SK-N-SH (cell line): ENCODE measurements around the gene PRXL2B. TPM values are rescaled to one million over a fixed set of nuclear protein-coding genes. Genes with fewer than 3 reads are reported as not detected.

Source experiments
- CTCF ChIA-PET: fragments of 300-600, 350-600 bp; formaldehyde crosslinking; extraction: SDS; loops from one replicate; lab custom pipeline; 2021; lab: Yijun Ruan, JAX
- POLR2A ChIA-PET: fragments of 350-600 bp; sonication (Branson Sonifier 250); formaldehyde crosslinking; extraction: SDS; loops from one replicate; lab custom pipeline; 2020; ENCODE audit warnings: antibody characterized with exemption, inconsistent platforms; lab: Yijun Ruan, JAX
- DNase-seq: peaks from one replicate; pipeline ENCODE4 v3.0.0; 2012
- H2AFZ ChIP-seq: fragments of 200-600 bp; sonication (generic); 2 replicates; pipeline ENCODE4 v1.8.1; 2016; ENCODE audit warnings: antibody characterized with exemption, mild to moderate bottlenecking, low read depth
- H3F3A ChIP-seq: fragments of 200-600 bp; sonication (generic); replicated peaks from 2 replicates; pipeline ENCODE3; 2016; ENCODE audit warnings: antibody characterized with exemption, mild to moderate bottlenecking; ENCODE audit not compliant: insufficient read depth
- H3K27ac ChIP-seq, 2 experiments: fragments of 200-500 bp in 1 of 2; fragments of 200-600 bp in 1 of 2; sonication (Bioruptor generic) in 1 of 2; sonication (generic), shearing (Covaris generic) in 1 of 2; 2 replicates each; pipeline versions ENCODE4 v1.5.1 to v1.6.1; 2014 to 2016; ENCODE audit warnings: low read depth in 2 of 2, inconsistent platforms in 1 of 2, low read length in 1 of 2, mild to moderate bottlenecking in 1 of 2, mixed read lengths in 1 of 2
- H3K27me3 ChIP-seq: fragments of 200-600 bp; sonication (generic), shearing (Covaris generic); 2 replicates; pipeline ENCODE4 v1.6.1; 2016; ENCODE audit warnings: mixed run types; ENCODE audit not compliant: insufficient read depth
- H3K36me3 ChIP-seq, 2 experiments: fragments of 200-500 bp in 1 of 2; fragments of 200-600 bp in 1 of 2; sonication (Bioruptor generic) in 1 of 2; sonication (generic) in 1 of 2; replicated peaks in 1 of 2; 2 replicates each; pipeline versions ENCODE3 to v1.5.1; 2014 to 2016; ENCODE audit warnings: low read length in 1 of 2, mild to moderate bottlenecking in 1 of 2; ENCODE audit not compliant: insufficient read depth in 2 of 2, control insufficient read depth in 1 of 2
- H3K4me1 ChIP-seq, 2 experiments: fragments of 200-500 bp in 1 of 2; fragments of 200-600 bp in 1 of 2; sonication (Bioruptor generic) in 1 of 2; sonication (generic), shearing (Covaris generic) in 1 of 2; 2 replicates each; pipeline versions ENCODE4 v1.5.1 to v1.6.1; 2014 to 2016; ENCODE audit warnings: low read depth in 1 of 2, low read length in 1 of 2, mixed run types in 1 of 2; ENCODE audit not compliant: insufficient read depth in 2 of 2, control insufficient read depth in 1 of 2
- H3K4me2 ChIP-seq: fragments of 200-600 bp; sonication (generic), shearing (Covaris generic); 2 replicates; pipeline ENCODE4 v1.6.1; 2017; ENCODE audit warnings: mixed run types
- H3K4me3 ChIP-seq, 2 experiments: fragments of 200-500 bp in 1 of 2; fragments of 200-600 bp in 1 of 2; sonication (Bioruptor generic) in 1 of 2; sonication (generic), shearing (Covaris generic) in 1 of 2; 2 replicates each; pipeline versions ENCODE4 v1.5.1 to v1.8.1; 2014 to 2016; ENCODE audit warnings: low read depth in 2 of 2, inconsistent platforms in 1 of 2, low read length in 1 of 2, mild to moderate bottlenecking in 1 of 2, mixed read lengths in 1 of 2, moderate library complexity in 1 of 2
- H3K79me2 ChIP-seq: fragments of 200-600 bp; sonication (generic); 2 replicates; pipeline ENCODE4 v1.8.1; 2017; ENCODE audit warnings: mild to moderate bottlenecking; ENCODE audit not compliant: insufficient read depth
- H3K9ac ChIP-seq: fragments of 200-600 bp; sonication (generic); 2 replicates; pipeline ENCODE4 v1.6.1; 2017; ENCODE audit warnings: mixed run types
- H3K9me2 ChIP-seq: fragments of 200-600 bp; sonication (generic); 2 replicates; pipeline ENCODE4 v1.6.1; 2017; ENCODE audit warnings: mixed run types
- H3K9me3 ChIP-seq: fragments of 200-600 bp; sonication (generic); 2 replicates; pipeline ENCODE4 v1.6.1; 2017; ENCODE audit warnings: mixed run types, mild to moderate bottlenecking, moderate library complexity
- H4K20me1 ChIP-seq: fragments of 200-600 bp; sonication (generic); 2 replicates; pipeline ENCODE4 v1.6.1; 2017; ENCODE audit warnings: mild to moderate bottlenecking, mixed run types; ENCODE audit not compliant: insufficient read depth
- EZH2phosphoT487 ChIP-seq: fragments of 200-600 bp; sonication (generic); IDR thresholded peaks from 2 replicates; pipeline ENCODE4 v1.6.1; 2017; ENCODE audit warnings: low read depth, mixed run types, mild to moderate bottlenecking, antibody characterized with exemption, moderate library complexity, borderline replicate concordance
- FOSL2 ChIP-seq: IDR thresholded peaks from 2 replicates; pipeline ENCODE4 v1.4.0; 2012; ENCODE audit warnings: low read depth, mild to moderate bottlenecking, moderate library complexity, borderline replicate concordance
- FOXJ3 ChIP-seq: sonication (generic); formaldehyde crosslinking; IDR thresholded peaks from 2 replicates; pipeline ENCODE4 v1.5.1; 2020; ENCODE audit warnings: mild to moderate bottlenecking, missing genetic modification reagents
- FOXM1 ChIP-seq: IDR thresholded peaks from 2 replicates; pipeline ENCODE4 v1.4.0; 2012; ENCODE audit warnings: low read depth, mild to moderate bottlenecking
- JUND ChIP-seq: IDR thresholded peaks from 2 replicates; pipeline ENCODE4 v1.4.0; 2012
- MEF2A ChIP-seq: IDR thresholded peaks from 2 replicates; pipeline ENCODE4 v1.4.0; 2012; ENCODE audit warnings: low read depth, borderline replicate concordance
- MXI1 ChIP-seq: IDR thresholded peaks from 2 replicates; pipeline ENCODE4 v1.6.1; 2012; ENCODE audit warnings: mild to moderate bottlenecking, low read depth, low read length, improper control_type of control experiment
- NFIC ChIP-seq: IDR thresholded peaks from 2 replicates; pipeline ENCODE4 v1.4.0; 2012; ENCODE audit warnings: borderline replicate concordance
- NRF1 ChIP-seq: IDR thresholded peaks from 2 replicates; pipeline ENCODE4 v1.6.1; 2012; ENCODE audit warnings: low read depth, mild to moderate bottlenecking, low read length
- RCOR1 ChIP-seq: fragments of 150-350 bp; IDR thresholded peaks from 2 replicates; pipeline ENCODE4 v1.6.1; 2017; ENCODE audit warnings: antibody characterized with exemption, low read length
- RXRA ChIP-seq: IDR thresholded peaks from 2 replicates; pipeline ENCODE4 v1.4.0; 2012; ENCODE audit warnings: low read depth, mild to moderate bottlenecking, borderline replicate concordance
- SIN3A ChIP-seq: IDR thresholded peaks from 2 replicates; pipeline ENCODE4 v1.6.1; 2012; ENCODE audit warnings: low read depth, mild to moderate bottlenecking, low read length, moderate library complexity, borderline replicate concordance
- TAF1 ChIP-seq: IDR thresholded peaks from 2 replicates; pipeline ENCODE4 v1.6.1; 2012; ENCODE audit warnings: low read depth, mild to moderate bottlenecking, low read length, moderate library complexity, borderline replicate concordance
- YY1 ChIP-seq: IDR thresholded peaks from 2 replicates; pipeline ENCODE4 v1.4.0; 2012; ENCODE audit warnings: low read depth, mild to moderate bottlenecking
- WGBS: methylation state at CpG from one replicate; pipeline ENCODE4 v1.1.6; 2017; ENCODE audit warnings: low lambda C conversion rate; 5-methylcytosine and 5-hydroxymethylcytosine counted together
- polyA plus RNA-seq, 3 experiments: library from polyadenylated mRNA; depleted of rRNA; stranded (reverse); fragments of >200 nt; gene quantifications; 2 replicates each; pipeline ENCODE4 v1.2.3, GENCODE V29; 2012
- TF ChIP-seq, protein P1 (sequence below): IDR thresholded peaks from 2 replicates; pipeline ENCODE4 v1.6.1; 2012; ENCODE audit warnings: mild to moderate bottlenecking, low read depth, low read length, moderate library complexity
- TF ChIP-seq, protein P2 (sequence below): fragments of 150-350 bp; IDR thresholded peaks from 2 replicates; pipeline ENCODE4 v1.6.1; 2016; ENCODE audit warnings: mild to moderate bottlenecking, low read depth, low read length
- TF ChIP-seq, protein P3 (sequence below): fragments of 200-600 bp; sonication (generic); IDR thresholded peaks from 2 replicates; pipeline ENCODE4 v1.6.1; 2017; ENCODE audit warnings: antibody characterized with exemption, mild to moderate bottlenecking, moderate library complexity

The PRXL2B gene
- polyA plus RNA-seq, 1 of the 3 experiments (the other 2 are of a cell fraction), result 33.7 TPM

DNA sequence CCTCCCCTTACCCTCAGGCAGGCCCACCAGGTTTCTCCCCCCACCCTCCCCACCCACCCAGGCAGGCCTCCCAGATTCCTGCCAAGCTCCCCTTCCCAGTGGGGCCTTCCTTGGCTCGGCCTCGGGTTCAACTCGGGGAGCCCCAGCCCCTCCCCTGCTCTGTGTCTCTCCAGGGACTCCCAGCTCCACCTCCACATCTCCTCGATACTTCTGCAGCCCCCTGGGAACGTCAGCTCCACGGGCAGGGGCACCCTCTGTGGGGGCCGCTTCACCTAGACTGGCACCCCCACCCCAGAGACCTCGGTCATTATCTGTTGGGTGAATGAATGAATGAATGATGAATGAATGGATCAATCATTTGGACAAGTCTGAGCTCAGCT lies 45.5 kb downstream of the PRXL2B start:
- 27% methylated on average over 5 of the region's 8 CpGs for WGBS
- Histone ChIP-seq H3K36me3 (no peaks in the 10 kb centered on the region), H4K20me1 (no peaks in the 10 kb centered on the region), H3K9ac (no peak overlapping the region), H3K4me1 (no peaks in the 10 kb centered on the region), H3K79me2 (no peaks in the 10 kb centered on the region), H2AFZ (no peak overlapping the region), H3F3A (peaks cover 5% of the 10 kb centered on the region), H3K4me2 (no peak overlapping the region), H3K9me3 (no peaks in the 10 kb centered on the region), H3K9me2 (no peaks in the 10 kb centered on the region), H3K4me3 (no peak overlapping the region), H3K27ac (no peak overlapping the region), H3K27me3 (peaks cover 13% of the 10 kb centered on the region; the same call in 1 of the 2 replicates)
- TF ChIP-seq FOXJ3 (CRISPR knock-in tag) (no peak), YY1 (no peak), EZH2phosphoT487 (no peak), FOXM1 (no peak), FOSL2 (no peak), MEF2A (no peak), RXRA (no peak), MXI1 (no peak), NRF1 (no peak), NFIC (no peak), SIN3A (no peak), JUND (no peak), RCOR1 (no peak), TAF1 (no peak)
- TF ChIP-seq, protein P1, sequence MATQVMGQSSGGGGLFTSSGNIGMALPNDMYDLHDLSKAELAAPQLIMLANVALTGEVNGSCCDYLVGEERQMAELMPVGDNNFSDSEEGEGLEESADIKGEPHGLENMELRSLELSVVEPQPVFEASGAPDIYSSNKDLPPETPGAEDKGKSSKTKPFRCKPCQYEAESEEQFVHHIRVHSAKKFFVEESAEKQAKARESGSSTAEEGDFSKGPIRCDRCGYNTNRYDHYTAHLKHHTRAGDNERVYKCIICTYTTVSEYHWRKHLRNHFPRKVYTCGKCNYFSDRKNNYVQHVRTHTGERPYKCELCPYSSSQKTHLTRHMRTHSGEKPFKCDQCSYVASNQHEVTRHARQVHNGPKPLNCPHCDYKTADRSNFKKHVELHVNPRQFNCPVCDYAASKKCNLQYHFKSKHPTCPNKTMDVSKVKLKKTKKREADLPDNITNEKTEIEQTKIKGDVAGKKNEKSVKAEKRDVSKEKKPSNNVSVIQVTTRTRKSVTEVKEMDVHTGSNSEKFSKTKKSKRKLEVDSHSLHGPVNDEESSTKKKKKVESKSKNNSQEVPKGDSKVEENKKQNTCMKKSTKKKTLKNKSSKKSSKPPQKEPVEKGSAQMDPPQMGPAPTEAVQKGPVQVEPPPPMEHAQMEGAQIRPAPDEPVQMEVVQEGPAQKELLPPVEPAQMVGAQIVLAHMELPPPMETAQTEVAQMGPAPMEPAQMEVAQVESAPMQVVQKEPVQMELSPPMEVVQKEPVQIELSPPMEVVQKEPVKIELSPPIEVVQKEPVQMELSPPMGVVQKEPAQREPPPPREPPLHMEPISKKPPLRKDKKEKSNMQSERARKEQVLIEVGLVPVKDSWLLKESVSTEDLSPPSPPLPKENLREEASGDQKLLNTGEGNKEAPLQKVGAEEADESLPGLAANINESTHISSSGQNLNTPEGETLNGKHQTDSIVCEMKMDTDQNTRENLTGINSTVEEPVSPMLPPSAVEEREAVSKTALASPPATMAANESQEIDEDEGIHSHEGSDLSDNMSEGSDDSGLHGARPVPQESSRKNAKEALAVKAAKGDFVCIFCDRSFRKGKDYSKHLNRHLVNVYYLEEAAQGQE, result no peak
- TF ChIP-seq, protein P2, sequence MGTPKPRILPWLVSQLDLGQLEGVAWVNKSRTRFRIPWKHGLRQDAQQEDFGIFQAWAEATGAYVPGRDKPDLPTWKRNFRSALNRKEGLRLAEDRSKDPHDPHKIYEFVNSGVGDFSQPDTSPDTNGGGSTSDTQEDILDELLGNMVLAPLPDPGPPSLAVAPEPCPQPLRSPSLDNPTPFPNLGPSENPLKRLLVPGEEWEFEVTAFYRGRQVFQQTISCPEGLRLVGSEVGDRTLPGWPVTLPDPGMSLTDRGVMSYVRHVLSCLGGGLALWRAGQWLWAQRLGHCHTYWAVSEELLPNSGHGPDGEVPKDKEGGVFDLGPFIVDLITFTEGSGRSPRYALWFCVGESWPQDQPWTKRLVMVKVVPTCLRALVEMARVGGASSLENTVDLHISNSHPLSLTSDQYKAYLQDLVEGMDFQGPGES, result no peak
- TF ChIP-seq, protein P3, sequence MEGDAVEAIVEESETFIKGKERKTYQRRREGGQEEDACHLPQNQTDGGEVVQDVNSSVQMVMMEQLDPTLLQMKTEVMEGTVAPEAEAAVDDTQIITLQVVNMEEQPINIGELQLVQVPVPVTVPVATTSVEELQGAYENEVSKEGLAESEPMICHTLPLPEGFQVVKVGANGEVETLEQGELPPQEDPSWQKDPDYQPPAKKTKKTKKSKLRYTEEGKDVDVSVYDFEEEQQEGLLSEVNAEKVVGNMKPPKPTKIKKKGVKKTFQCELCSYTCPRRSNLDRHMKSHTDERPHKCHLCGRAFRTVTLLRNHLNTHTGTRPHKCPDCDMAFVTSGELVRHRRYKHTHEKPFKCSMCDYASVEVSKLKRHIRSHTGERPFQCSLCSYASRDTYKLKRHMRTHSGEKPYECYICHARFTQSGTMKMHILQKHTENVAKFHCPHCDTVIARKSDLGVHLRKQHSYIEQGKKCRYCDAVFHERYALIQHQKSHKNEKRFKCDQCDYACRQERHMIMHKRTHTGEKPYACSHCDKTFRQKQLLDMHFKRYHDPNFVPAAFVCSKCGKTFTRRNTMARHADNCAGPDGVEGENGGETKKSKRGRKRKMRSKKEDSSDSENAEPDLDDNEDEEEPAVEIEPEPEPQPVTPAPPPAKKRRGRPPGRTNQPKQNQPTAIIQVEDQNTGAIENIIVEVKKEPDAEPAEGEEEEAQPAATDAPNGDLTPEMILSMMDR, result no peak
- ChIA-PET POLR2A (no interaction called here), CTCF (interaction anchor here (0.6 kb wide), 1 partner anchor 10 kb away, joined by 4 read pairs; no protein-coding TSS in a partner anchor)
- DNase-seq, result no peak
